HEK293 (cell line): ENCODE measurements around the gene HOXA4.
A peak's percentile ranks its signal among the peaks of the same experiment; 100 is the strongest.

Experiments used
- HOXD13 ChIP-seq: sonication (generic); formaldehyde crosslinking; IDR thresholded peaks from 2 replicates; pipeline ENCODE4 v1.8.0; 2022; ENCODE audit warnings: missing genetic modification reagents, borderline replicate concordance
- MEIS1 ChIP-seq: sonication (generic); formaldehyde crosslinking; IDR thresholded peaks from 2 replicates; pipeline ENCODE4 v1.8.1; 2022; ENCODE audit warnings: missing genetic modification reagents, mild to moderate bottlenecking, borderline replicate concordance
- MYNN ChIP-seq: fragments of 450-650 bp; formaldehyde crosslinking; IDR thresholded peaks from 2 replicates; pipeline ENCODE4 v1.5.1; 2016; ENCODE audit warnings: missing biosample characterization, missing genetic modification characterization, borderline replicate concordance
- RBAK ChIP-seq: fragments of 450-650 bp; formaldehyde crosslinking; IDR thresholded peaks from 2 replicates; pipeline ENCODE4 v1.5.1; 2016; ENCODE audit warnings: missing biosample characterization, missing genetic modification characterization
- SP2 ChIP-seq: fragments of 450-650 bp; formaldehyde crosslinking; IDR thresholded peaks from 2 replicates; pipeline ENCODE4 v1.5.1; 2016; ENCODE audit warnings: missing biosample characterization, missing genetic modification characterization
- SP7 ChIP-seq: fragments of 450-650 bp; formaldehyde crosslinking; IDR thresholded peaks from 2 replicates; pipeline ENCODE4 v1.5.1; 2016; ENCODE audit warnings: missing biosample characterization, missing genetic modification characterization
- WT1 ChIP-seq: fragments of 450-650 bp; formaldehyde crosslinking; IDR thresholded peaks from 2 replicates; pipeline ENCODE4 v1.5.1; 2016; ENCODE audit warnings: missing biosample characterization, missing genetic modification characterization
- YY1 ChIP-seq: fragments of 450-650 bp; formaldehyde crosslinking; IDR thresholded peaks from 2 replicates; pipeline ENCODE4 v1.5.1; 2018; ENCODE audit warnings: missing biosample characterization, missing genetic modification characterization
- ZBTB8A ChIP-seq: fragments of 450-650 bp; formaldehyde crosslinking; IDR thresholded peaks from 2 replicates; pipeline ENCODE4 v1.5.1; 2016; ENCODE audit warnings: missing biosample characterization, missing genetic modification characterization
- ZIC2 ChIP-seq: fragments of 450-650 bp; formaldehyde crosslinking; IDR thresholded peaks from 2 replicates; pipeline ENCODE4 v1.5.1; 2016; ENCODE audit warnings: missing biosample characterization, missing genetic modification characterization
- ZNF121 ChIP-seq: fragments of 450-650 bp; formaldehyde crosslinking; IDR thresholded peaks from 2 replicates; pipeline ENCODE4 v1.5.1; 2016; ENCODE audit warnings: missing biosample characterization, missing genetic modification characterization
- ZNF174 ChIP-seq: fragments of 450-650 bp; formaldehyde crosslinking; IDR thresholded peaks from 2 replicates; pipeline ENCODE4 v1.5.0; 2017; ENCODE audit warnings: missing biosample characterization, mild to moderate bottlenecking, missing genetic modification characterization
- ZNF24 ChIP-seq: fragments of 450-650 bp; formaldehyde crosslinking; IDR thresholded peaks from 2 replicates; pipeline ENCODE4 v1.5.1; 2016; ENCODE audit warnings: missing biosample characterization, missing genetic modification characterization
- ZNF292 ChIP-seq: fragments of 450-650 bp; formaldehyde crosslinking; IDR thresholded peaks from 2 replicates; pipeline ENCODE4 v1.5.1; 2016; ENCODE audit warnings: low read depth, missing biosample characterization, missing genetic modification characterization, borderline replicate concordance
- ZNF416 ChIP-seq: fragments of 450-650 bp; formaldehyde crosslinking; IDR thresholded peaks from 2 replicates; pipeline ENCODE4 v1.5.1; 2016; ENCODE audit warnings: missing biosample characterization, missing genetic modification characterization
- ZNF423 ChIP-seq: fragments of 450-650 bp; formaldehyde crosslinking; IDR thresholded peaks from 2 replicates; pipeline ENCODE4 v1.5.1; 2016; ENCODE audit warnings: missing biosample characterization, missing genetic modification characterization
- ZNF433 ChIP-seq: fragments of 450-650 bp; formaldehyde crosslinking; IDR thresholded peaks from 2 replicates; pipeline ENCODE4 v1.5.1; 2016; ENCODE audit warnings: missing biosample characterization, missing genetic modification characterization, low read depth
- ZNF544 ChIP-seq: fragments of 450-650 bp; formaldehyde crosslinking; IDR thresholded peaks from 2 replicates; pipeline ENCODE4 v1.5.0; 2017; ENCODE audit warnings: missing biosample characterization, missing genetic modification characterization
- ZNF561 ChIP-seq: fragments of 450-650 bp; IDR thresholded peaks from 2 replicates; pipeline ENCODE4 v1.5.1; 2018; ENCODE audit warnings: missing biosample characterization, missing genetic modification characterization, borderline replicate concordance
- ZNF610 ChIP-seq: fragments of 450-650 bp; formaldehyde crosslinking; IDR thresholded peaks from 2 replicates; pipeline ENCODE4 v1.5.1; 2016; ENCODE audit warnings: missing biosample characterization, missing genetic modification characterization, borderline replicate concordance
- TF ChIP-seq, protein P1 (sequence below): fragments of 450-650 bp; formaldehyde crosslinking; IDR thresholded peaks from 2 replicates; pipeline ENCODE4 v1.5.1; 2016; ENCODE audit warnings: missing biosample characterization, missing genetic modification characterization
- TF ChIP-seq, protein P2 (sequence below): fragments of 450-650 bp; formaldehyde crosslinking; IDR thresholded peaks from 2 replicates; pipeline ENCODE4 v1.5.1; 2016; ENCODE audit warnings: missing biosample characterization, missing genetic modification characterization
- TF ChIP-seq, protein P3 (sequence below): fragments of 450-650 bp; formaldehyde crosslinking; IDR thresholded peaks from 2 replicates; pipeline ENCODE4 v1.5.1; 2016; ENCODE audit warnings: missing biosample characterization, missing genetic modification characterization
- TF ChIP-seq, protein P4 (sequence below): fragments of 450-650 bp; formaldehyde crosslinking; IDR thresholded peaks from 2 replicates; pipeline ENCODE4 v1.5.1; 2016; ENCODE audit warnings: missing biosample characterization, missing genetic modification characterization
- TF ChIP-seq, protein P5 (sequence below): sonication (generic); formaldehyde crosslinking; IDR thresholded peaks from 2 replicates; pipeline ENCODE4 v1.8.1; 2022; ENCODE audit warnings: mild to moderate bottlenecking, moderate library complexity, missing genetic modification reagents
- TF ChIP-seq, protein P6 (sequence below): fragments of 450-650 bp; IDR thresholded peaks from 2 replicates; pipeline ENCODE4 v1.5.1; 2018; ENCODE audit warnings: missing biosample characterization, mild to moderate bottlenecking, missing genetic modification characterization
- TF ChIP-seq, protein P7 (sequence below): fragments of 450-650 bp; formaldehyde crosslinking; IDR thresholded peaks from 2 replicates; pipeline ENCODE4 v1.5.1; 2017; ENCODE audit warnings: missing biosample characterization, missing genetic modification characterization

HOXA4 gene

DNA sequence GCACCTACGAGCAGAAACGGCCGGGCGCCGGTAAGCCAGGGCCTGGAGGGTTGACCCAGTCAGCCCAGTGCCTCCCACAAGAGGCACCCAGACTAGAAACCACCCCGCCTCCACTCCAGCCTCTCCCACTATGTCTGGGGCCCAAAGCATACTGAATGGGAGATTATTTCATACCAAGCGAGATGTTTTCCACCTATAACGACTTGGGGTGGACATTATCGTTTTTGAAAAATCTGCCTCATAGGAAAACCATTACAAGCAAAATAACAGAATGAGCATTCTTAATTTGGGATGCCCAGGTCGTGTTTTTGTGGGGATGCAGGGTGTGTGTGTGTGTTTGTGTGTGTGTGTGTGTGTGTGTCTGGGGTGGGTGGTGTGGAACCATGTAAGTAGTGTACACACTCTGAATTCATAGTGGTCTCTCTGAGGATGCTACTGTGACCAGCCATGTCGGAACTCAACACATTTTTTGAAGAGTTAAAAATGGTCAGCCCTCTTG, 15.4 kb upstream of the HOXA4 start (continued):
- TF ChIP-seq, protein P1, sequence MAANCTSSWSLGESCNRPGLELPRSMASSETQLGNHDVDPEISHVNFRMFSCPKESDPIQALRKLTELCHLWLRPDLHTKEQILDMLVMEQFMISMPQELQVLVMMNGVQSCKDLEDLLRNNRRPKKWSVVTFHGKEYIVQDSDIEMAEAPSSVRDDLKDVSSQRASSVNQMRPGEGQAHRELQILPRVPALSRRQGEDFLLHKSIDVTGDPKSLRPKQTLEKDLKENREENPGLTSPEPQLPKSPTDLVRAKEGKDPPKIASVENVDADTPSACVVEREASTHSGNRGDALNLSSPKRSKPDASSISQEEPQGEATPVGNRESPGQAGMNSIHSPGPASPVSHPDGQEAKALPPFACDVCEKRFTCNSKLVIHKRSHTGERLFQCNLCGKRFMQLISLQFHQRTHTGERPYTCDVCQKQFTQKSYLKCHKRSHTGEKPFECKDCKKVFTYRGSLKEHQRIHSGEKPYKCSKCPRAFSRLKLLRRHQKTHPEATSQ = no peak
- no peak for TF ChIP-seq ZNF544 (tag by site-specific recombination)
- TF ChIP-seq ZIC2 (tag by site-specific recombination) = no peak
- TF ChIP-seq MEIS1 (CRISPR knock-in tag) = no peak
- TF ChIP-seq SP7 (tag by site-specific recombination) = 0 out of 2 replicates have a peak, but pooled peaks have one; percentile 18
- no peak for TF ChIP-seq ZNF416
- TF ChIP-seq ZNF121 = no peak
- no peak for TF ChIP-seq YY1 (tag by site-specific recombination)
- TF ChIP-seq, protein P2, sequence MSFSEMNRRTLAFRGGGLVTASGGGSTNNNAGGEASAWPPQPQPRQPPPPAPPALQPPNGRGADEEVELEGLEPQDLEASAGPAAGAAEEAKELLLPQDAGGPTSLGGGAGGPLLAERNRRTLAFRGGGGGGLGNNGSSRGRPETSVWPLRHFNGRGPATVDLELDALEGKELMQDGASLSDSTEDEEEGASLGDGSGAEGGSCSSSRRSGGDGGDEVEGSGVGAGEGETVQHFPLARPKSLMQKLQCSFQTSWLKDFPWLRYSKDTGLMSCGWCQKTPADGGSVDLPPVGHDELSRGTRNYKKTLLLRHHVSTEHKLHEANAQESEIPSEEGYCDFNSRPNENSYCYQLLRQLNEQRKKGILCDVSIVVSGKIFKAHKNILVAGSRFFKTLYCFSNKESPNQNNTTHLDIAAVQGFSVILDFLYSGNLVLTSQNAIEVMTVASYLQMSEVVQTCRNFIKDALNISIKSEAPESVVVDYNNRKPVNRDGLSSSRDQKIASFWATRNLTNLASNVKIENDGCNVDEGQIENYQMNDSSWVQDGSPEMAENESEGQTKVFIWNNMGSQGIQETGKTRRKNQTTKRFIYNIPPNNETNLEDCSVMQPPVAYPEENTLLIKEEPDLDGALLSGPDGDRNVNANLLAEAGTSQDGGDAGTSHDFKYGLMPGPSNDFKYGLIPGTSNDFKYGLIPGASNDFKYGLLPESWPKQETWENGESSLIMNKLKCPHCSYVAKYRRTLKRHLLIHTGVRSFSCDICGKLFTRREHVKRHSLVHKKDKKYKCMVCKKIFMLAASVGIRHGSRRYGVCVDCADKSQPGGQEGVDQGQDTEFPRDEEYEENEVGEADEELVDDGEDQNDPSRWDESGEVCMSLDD = no peak
- no peak for TF ChIP-seq ZNF292 (tag by site-specific recombination)
- TF ChIP-seq WT1 (tag by site-specific recombination) = no peak
- TF ChIP-seq MYNN = no peak
- TF ChIP-seq, protein P3, sequence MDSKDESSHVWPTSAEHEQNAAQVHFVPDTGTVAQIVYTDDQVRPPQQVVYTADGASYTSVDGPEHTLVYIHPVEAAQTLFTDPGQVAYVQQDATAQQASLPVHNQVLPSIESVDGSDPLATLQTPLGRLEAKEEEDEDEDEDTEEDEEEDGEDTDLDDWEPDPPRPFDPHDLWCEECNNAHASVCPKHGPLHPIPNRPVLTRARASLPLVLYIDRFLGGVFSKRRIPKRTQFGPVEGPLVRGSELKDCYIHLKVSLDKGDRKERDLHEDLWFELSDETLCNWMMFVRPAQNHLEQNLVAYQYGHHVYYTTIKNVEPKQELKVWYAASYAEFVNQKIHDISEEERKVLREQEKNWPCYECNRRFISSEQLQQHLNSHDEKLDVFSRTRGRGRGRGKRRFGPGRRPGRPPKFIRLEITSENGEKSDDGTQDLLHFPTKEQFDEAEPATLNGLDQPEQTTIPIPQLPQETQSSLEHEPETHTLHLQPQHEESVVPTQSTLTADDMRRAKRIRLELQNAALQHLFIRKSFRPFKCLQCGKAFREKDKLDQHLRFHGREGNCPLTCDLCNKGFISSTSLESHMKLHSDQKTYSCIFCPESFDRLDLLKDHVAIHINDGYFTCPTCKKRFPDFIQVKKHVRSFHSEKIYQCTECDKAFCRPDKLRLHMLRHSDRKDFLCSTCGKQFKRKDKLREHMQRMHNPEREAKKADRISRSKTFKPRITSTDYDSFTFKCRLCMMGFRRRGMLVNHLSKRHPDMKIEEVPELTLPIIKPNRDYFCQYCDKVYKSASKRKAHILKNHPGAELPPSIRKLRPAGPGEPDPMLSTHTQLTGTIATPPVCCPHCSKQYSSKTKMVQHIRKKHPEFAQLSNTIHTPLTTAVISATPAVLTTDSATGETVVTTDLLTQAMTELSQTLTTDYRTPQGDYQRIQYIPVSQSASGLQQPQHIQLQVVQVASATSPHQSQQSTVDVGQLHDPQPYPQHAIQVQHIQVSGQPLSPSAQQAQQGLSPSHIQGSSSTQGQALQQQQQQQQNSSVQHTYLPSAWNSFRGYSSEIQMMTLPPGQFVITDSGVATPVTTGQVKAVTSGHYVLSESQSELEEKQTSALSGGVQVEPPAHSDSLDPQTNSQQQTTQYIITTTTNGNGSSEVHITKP (tag by site-specific recombination) = no peak
- no peak for TF ChIP-seq ZNF610 (tag by site-specific recombination)
- peak; percentile 39 for TF ChIP-seq SP2 (tag by site-specific recombination)
- TF ChIP-seq ZNF423 (tag by site-specific recombination) = no peak
- TF ChIP-seq ZNF174 (tag by site-specific recombination) = no peak
- TF ChIP-seq, protein P4, sequence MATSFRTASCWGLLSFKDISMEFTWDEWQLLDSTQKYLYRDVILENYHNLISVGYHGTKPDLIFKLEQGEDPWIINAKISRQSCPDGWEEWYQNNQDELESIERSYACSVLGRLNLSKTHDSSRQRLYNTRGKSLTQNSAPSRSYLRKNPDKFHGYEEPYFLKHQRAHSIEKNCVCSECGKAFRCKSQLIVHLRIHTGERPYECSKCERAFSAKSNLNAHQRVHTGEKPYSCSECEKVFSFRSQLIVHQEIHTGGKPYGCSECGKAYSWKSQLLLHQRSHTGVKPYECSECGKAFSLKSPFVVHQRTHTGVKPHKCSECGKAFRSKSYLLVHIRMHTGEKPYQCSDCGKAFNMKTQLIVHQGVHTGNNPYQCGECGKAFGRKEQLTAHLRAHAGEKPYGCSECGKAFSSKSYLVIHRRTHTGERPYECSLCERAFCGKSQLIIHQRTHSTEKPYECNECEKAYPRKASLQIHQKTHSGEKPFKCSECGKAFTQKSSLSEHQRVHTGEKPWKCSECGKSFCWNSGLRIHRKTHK (tag by site-specific recombination) = no peak
- TF ChIP-seq, protein P5, sequence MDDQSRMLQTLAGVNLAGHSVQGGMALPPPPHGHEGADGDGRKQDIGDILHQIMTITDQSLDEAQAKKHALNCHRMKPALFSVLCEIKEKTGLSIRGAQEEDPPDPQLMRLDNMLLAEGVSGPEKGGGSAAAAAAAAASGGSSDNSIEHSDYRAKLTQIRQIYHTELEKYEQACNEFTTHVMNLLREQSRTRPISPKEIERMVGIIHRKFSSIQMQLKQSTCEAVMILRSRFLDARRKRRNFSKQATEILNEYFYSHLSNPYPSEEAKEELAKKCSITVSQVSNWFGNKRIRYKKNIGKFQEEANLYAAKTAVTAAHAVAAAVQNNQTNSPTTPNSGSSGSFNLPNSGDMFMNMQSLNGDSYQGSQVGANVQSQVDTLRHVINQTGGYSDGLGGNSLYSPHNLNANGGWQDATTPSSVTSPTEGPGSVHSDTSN (CRISPR knock-in tag) = no peak
- TF ChIP-seq ZNF433 = no peak
- TF ChIP-seq ZNF561 (tag by site-specific recombination) = no peak
- TF ChIP-seq, protein P6, sequence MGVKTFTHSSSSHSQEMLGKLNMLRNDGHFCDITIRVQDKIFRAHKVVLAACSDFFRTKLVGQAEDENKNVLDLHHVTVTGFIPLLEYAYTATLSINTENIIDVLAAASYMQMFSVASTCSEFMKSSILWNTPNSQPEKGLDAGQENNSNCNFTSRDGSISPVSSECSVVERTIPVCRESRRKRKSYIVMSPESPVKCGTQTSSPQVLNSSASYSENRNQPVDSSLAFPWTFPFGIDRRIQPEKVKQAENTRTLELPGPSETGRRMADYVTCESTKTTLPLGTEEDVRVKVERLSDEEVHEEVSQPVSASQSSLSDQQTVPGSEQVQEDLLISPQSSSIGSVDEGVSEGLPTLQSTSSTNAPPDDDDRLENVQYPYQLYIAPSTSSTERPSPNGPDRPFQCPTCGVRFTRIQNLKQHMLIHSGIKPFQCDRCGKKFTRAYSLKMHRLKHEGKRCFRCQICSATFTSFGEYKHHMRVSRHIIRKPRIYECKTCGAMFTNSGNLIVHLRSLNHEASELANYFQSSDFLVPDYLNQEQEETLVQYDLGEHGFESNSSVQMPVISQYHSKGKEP (tag by site-specific recombination) = no peak
- TF ChIP-seq ZNF24 = no peak
- TF ChIP-seq ZBTB8A (tag by site-specific recombination) = 0 out of 2 replicates have a peak, but pooled peaks have one; percentile 33
- no peak for TF ChIP-seq RBAK (tag by site-specific recombination)
- TF ChIP-seq, protein P7, sequence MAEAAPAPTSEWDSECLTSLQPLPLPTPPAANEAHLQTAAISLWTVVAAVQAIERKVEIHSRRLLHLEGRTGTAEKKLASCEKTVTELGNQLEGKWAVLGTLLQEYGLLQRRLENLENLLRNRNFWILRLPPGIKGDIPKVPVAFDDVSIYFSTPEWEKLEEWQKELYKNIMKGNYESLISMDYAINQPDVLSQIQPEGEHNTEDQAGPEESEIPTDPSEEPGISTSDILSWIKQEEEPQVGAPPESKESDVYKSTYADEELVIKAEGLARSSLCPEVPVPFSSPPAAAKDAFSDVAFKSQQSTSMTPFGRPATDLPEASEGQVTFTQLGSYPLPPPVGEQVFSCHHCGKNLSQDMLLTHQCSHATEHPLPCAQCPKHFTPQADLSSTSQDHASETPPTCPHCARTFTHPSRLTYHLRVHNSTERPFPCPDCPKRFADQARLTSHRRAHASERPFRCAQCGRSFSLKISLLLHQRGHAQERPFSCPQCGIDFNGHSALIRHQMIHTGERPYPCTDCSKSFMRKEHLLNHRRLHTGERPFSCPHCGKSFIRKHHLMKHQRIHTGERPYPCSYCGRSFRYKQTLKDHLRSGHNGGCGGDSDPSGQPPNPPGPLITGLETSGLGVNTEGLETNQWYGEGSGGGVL (tag by site-specific recombination) = no peak
- no peak for TF ChIP-seq HOXD13 (CRISPR knock-in tag)
